Neutrophil (primary cell): ENCODE data around the gene PGAP3.

Experiments used
- H3K27ac ChIP-seq: fragments of 200-600 bp; sonication (generic); 2 replicates; pipeline ENCODE4 v1.5.1; 2016; ENCODE audit warnings: mild to moderate bottlenecking, moderate library complexity
- H3K27me3 ChIP-seq: fragments of 200-600 bp; sonication (generic); 2 replicates; pipeline ENCODE4 v1.6.0; 2016; ENCODE audit warnings: mild to moderate bottlenecking
- H3K36me3 ChIP-seq: fragments of 200-600 bp; sonication (generic); 2 replicates; pipeline ENCODE4 v1.5.1; 2017
- H3K4me1 ChIP-seq, 2 experiments: fragments of 200-600 bp in 1 of 2; sonication (generic) in 1 of 2; 1 replicate in 1 of 2; 2 replicates in 1 of 2; pipeline versions ENCODE4 v1.5.1 to v1.6.1; 2013 to 2016; ENCODE audit warnings: low read depth in 1 of 2, low read length in 1 of 2, mild to moderate bottlenecking in 1 of 2, moderate library complexity in 1 of 2; ENCODE audit not compliant: control insufficient read depth in 1 of 2, insufficient read depth in 1 of 2
- H3K4me3 ChIP-seq, 2 experiments: fragments of 200-600 bp in 1 of 2; sonication (generic) in 1 of 2; 1 replicate in 1 of 2; 2 replicates in 1 of 2; pipeline ENCODE4 v1.5.1; 2013 to 2016; ENCODE audit warnings: low read depth in 1 of 2, low read length in 1 of 2, mild to moderate bottlenecking in 1 of 2, moderate library complexity in 1 of 2
- H3K9me3 ChIP-seq: fragments of 200-600 bp; sonication (generic); 2 replicates; pipeline ENCODE4 v1.5.1; 2016
- CTCF ChIP-seq: fragments of 200-600 bp; sonication (generic); IDR thresholded peaks from 2 replicates; pipeline ENCODE4 v1.5.1; 2016; ENCODE audit warnings: antibody characterized with exemption

The PGAP3 gene

GRCh38 chr17:39626171-39627046, 61.4 kb downstream of the PGAP3 start, which contains the start of gene PPP1R1B:
Gene PPP1R1B, plus strand, starts transcription at chr17:39626952. Its CDS starts 441 bp downstream, at chr17:39627393.
- TF ChIP-seq CTCF = no peak
- no peaks in the 10 kb centered on the region for H3K9me3 ChIP-seq
- H3K27me3 ChIP-seq = peaks cover 62% of the 10 kb centered on the region
- no peaks in the 10 kb centered on the region for H3K36me3 ChIP-seq
- H3K27ac ChIP-seq = no peak within 1 kb of the TSS
- H3K4me1 ChIP-seq = peaks cover 44 to 60% of the 10 kb centered on the region in 2 experiments
- peak within 1 kb of the TSS in 1 of 2 experiments; percentile 21 for H3K4me3 ChIP-seq

GRCh38 chr17:39625198-39625785, 62.6 kb downstream of the PGAP3 start:
- no peak for TF ChIP-seq CTCF
- H3K36me3 ChIP-seq = no peaks in the 10 kb centered on the region
- no peak overlapping the region for H3K27ac ChIP-seq
- peaks cover 32 to 49% of the 10 kb centered on the region in 2 experiments for H3K4me1 ChIP-seq
- H3K4me3 ChIP-seq = no peak overlapping the region
- no peaks in the 10 kb centered on the region for H3K9me3 ChIP-seq
- H3K27me3 ChIP-seq = peaks cover 73% of the 10 kb centered on the region

GRCh38 chr17:39624313-39624712, 63.5 kb downstream of the PGAP3 start:
- no peaks in the 10 kb centered on the region for H3K36me3 ChIP-seq
- peaks cover 23 to 39% of the 10 kb centered on the region in 2 experiments for H3K4me1 ChIP-seq
- H3K27ac ChIP-seq = no peak overlapping the region
- H3K4me3 ChIP-seq = no peak overlapping the region
- no peak for TF ChIP-seq CTCF
- H3K27me3 ChIP-seq = peaks cover 83% of the 10 kb centered on the region
- no peaks in the 10 kb centered on the region for H3K9me3 ChIP-seq

- Histone ChIP-seq H3K36me3 (no peaks in the 10 kb centered on the region), H3K27ac (no peak overlapping the region), H3K4me3 (no peak overlapping the region), H3K27me3 (peaks cover 87% of the 10 kb centered on the region), H3K4me1 (peaks cover 14 to 33% of the 10 kb centered on the region in 2 experiments), H3K9me3 (no peaks in the 10 kb centered on the region)
- peak; percentile 96 for TF ChIP-seq CTCF
These were observed 64.4 kb downstream of the PGAP3 start for GRCh38 chr17:39623356-39623950.

GRCh38 chr17:39622380-39623006, 65.4 kb downstream of the PGAP3 start:
- TF ChIP-seq CTCF = no peak
- Histone ChIP-seq H3K27ac (no peak overlapping the region), H3K4me3 (no peak overlapping the region), H3K9me3 (no peaks in the 10 kb centered on the region), H3K36me3 (no peaks in the 10 kb centered on the region), H3K4me1 (peaks cover 10 to 41% of the 10 kb centered on the region in 2 experiments), H3K27me3 (peaks cover 87% of the 10 kb centered on the region)
